Left ventricle myocardium inferior (tissue), 1 donor: ENCODE data around the gene RAB11FIP4. TPM values are rescaled to one million over a fixed set of nuclear protein-coding genes. Genes with fewer than 3 reads are reported as not detected.

Experiments used
- DNase-seq: peaks from one replicate; pipeline ENCODE4 v3.0.0-alpha.2; 2020
- H3K27ac ChIP-seq: fragments of 200-600 bp; replicated peaks from 2 replicates; pipeline ENCODE4 v1.8.0; 2021
- H3K27me3 ChIP-seq: fragments of 200-600 bp; 2 replicates; pipeline ENCODE4 v1.8.0; 2021; ENCODE audit warnings: low read depth
- H3K36me3 ChIP-seq: fragments of 200-600 bp; 2 replicates; pipeline ENCODE4 v1.8.0; 2021
- H3K4me1 ChIP-seq: fragments of 200-600 bp; 2 replicates; pipeline ENCODE4 v1.8.0; 2021
- H3K4me3 ChIP-seq: fragments of 200-600 bp; 2 replicates; pipeline ENCODE4 v1.8.0; 2021; ENCODE audit warnings: mild to moderate bottlenecking, moderate library complexity
- H3K9me3 ChIP-seq: fragments of 200-600 bp; replicated peaks from 2 replicates; pipeline ENCODE4 v1.8.0; 2021
- CTCF ChIP-seq: fragments of 200-600 bp; IDR thresholded peaks from 2 replicates; pipeline ENCODE4 v1.8.0; 2021; ENCODE audit warnings: antibody characterized with exemption, mild to moderate bottlenecking, borderline replicate concordance
- intact Hi-C: fragments of 100-400 bp; cut with micrococcal nuclease; formaldehyde crosslinking; loops from one replicate; pipeline ENCODE4 v1.11.0; 2022
- total RNA-seq: library from RNA; stranded (reverse); fragmentation: NEBNext Ultra II Directional; extraction: Animal tissue kit (Norgen Biotek cat#: 25700); gene quantifications from one replicate; pipeline ENCODE4 v1.2.1, GENCODE V29; 2021
- donor health status: DM: no; HTN: yes; CAD: no; lungs with severe emphysema.

Gene RAB11FIP4
- total RNA-seq, 1 donor from 2014 or later = 8.3 TPM

- Histone ChIP-seq H3K27ac (no peak overlapping the region), H3K27me3 (no peaks in the 10 kb centered on the region)
Measured at GRCh38 chr17:31525801-31526549, 134.5 kb downstream of the RAB11FIP4 start.

GRCh38 chr17:31527606-31528005 is 136.1 kb downstream of the RAB11FIP4 start:
- Histone ChIP-seq H3K36me3 (peaks cover 9% of the 10 kb centered on the region), H3K4me1 (peaks cover 12% of the 10 kb centered on the region), H3K27ac (no peak overlapping the region), H3K27me3 (no peaks in the 10 kb centered on the region), H3K4me3 (no peak overlapping the region), H3K9me3 (peaks cover 4% of the 10 kb centered on the region)
- intact Hi-C loops = loop anchor here (10.0 kb wide), 1 partner anchor 93 kb away; no protein-coding TSS in a partner anchor
- no peak for DNase-seq
- no peak for TF ChIP-seq CTCF

More at GRCh38 chr17:31525801-31526549, 134.5 kb downstream of the RAB11FIP4 start:
- no peak for DNase-seq
- H3K4me3 ChIP-seq = no peak overlapping the region
- peaks cover 18% of the 10 kb centered on the region for H3K4me1 ChIP-seq
- H3K9me3 ChIP-seq = peaks cover 4% of the 10 kb centered on the region
- peak; percentile 17 for TF ChIP-seq CTCF
- no peaks in the 10 kb centered on the region for H3K36me3 ChIP-seq
- intact Hi-C loops = loop anchor here (10.0 kb wide), 1 partner anchor 91 kb away; no protein-coding TSS in a partner anchor

- DNase-seq = no peak
- Histone ChIP-seq H3K27ac (no peak overlapping the region), H3K4me1 (peaks cover 10% of the 10 kb centered on the region), H3K4me3 (no peak overlapping the region), H3K36me3 (peaks cover 9% of the 10 kb centered on the region), H3K9me3 (peaks cover 4% of the 10 kb centered on the region), H3K27me3 (no peaks in the 10 kb centered on the region)
- intact Hi-C loops = loop anchor here (10.0 kb wide), 1 partner anchor 94 kb away; no protein-coding TSS in a partner anchor
- no peak for TF ChIP-seq CTCF
Measured at GRCh38 chr17:31528291-31528874, 136.9 kb downstream of the RAB11FIP4 start.

GRCh38 chr17:31529841-31530251 is 138.4 kb downstream of the RAB11FIP4 start:
- H3K4me3 ChIP-seq = no peak overlapping the region
- H3K9me3 ChIP-seq = no peaks in the 10 kb centered on the region
- no peak for TF ChIP-seq CTCF
- H3K36me3 ChIP-seq = peaks cover 9% of the 10 kb centered on the region
- H3K27me3 ChIP-seq = no peaks in the 10 kb centered on the region
- peaks cover 5% of the 10 kb centered on the region for H3K4me1 ChIP-seq
- intact Hi-C loops = loop anchor here (10.0 kb wide), 1 partner anchor 95 kb away; no protein-coding TSS in a partner anchor
- DNase-seq = no peak
- H3K27ac ChIP-seq = no peak overlapping the region

GRCh38 chr17:31530391-31530985 is 139.0 kb downstream of the RAB11FIP4 start:
- Histone ChIP-seq H3K36me3 (peaks cover 9% of the 10 kb centered on the region), H3K9me3 (no peaks in the 10 kb centered on the region), H3K4me1 (no peaks in the 10 kb centered on the region), H3K4me3 (no peak overlapping the region), H3K27ac (no peak overlapping the region), H3K27me3 (no peaks in the 10 kb centered on the region)
- no peak for TF ChIP-seq CTCF
- no peak for DNase-seq
- intact Hi-C loops = no loop called here
